Neuronal stem cell (in vitro differentiated cells): ENCODE data around the gene CLNK.

Experiments
- DNase-seq: peaks from one replicate; pipeline ENCODE4 v3.0.0-alpha.2; 2013; ENCODE audit warnings: low spot score
- H2AFZ ChIP-seq: one replicate; pipeline ENCODE4 v1.6.1; 2013; ENCODE audit warnings: mild to moderate bottlenecking, low read length, inconsistent platforms
- H2AK5ac ChIP-seq: 2 replicates; pipeline ENCODE4 v1.6.1; 2013; ENCODE audit warnings: low read depth, mild to moderate bottlenecking, inconsistent platforms, low read length, moderate library complexity, mixed read lengths
- H2BK120ac ChIP-seq: 2 replicates; pipeline ENCODE4 v1.6.1; 2013; ENCODE audit warnings: low read depth, mild to moderate bottlenecking, inconsistent platforms, low read length, moderate library complexity, mixed read lengths
- H2BK12ac ChIP-seq: one replicate; pipeline ENCODE4 v1.6.1; 2013; ENCODE audit warnings: low read length, inconsistent platforms
- H2BK15ac ChIP-seq: 2 replicates; pipeline ENCODE4 v1.6.1; 2013; ENCODE audit warnings: mild to moderate bottlenecking, low read length, inconsistent platforms, mixed read lengths
- H2BK5ac ChIP-seq: one replicate; pipeline ENCODE4 v1.6.1; 2013; ENCODE audit warnings: inconsistent platforms, mild to moderate bottlenecking, low read length, moderate library complexity
- H3K14ac ChIP-seq: one replicate; pipeline ENCODE4 v1.6.1; 2013; ENCODE audit warnings: low read length, inconsistent platforms
- H3K18ac ChIP-seq: 2 replicates; pipeline ENCODE4 v1.6.1; 2013; ENCODE audit warnings: low read length, inconsistent platforms
- H3K23ac ChIP-seq: 2 replicates; pipeline ENCODE4 v1.6.1; 2013; ENCODE audit warnings: low read depth, mild to moderate bottlenecking, mixed read lengths, low read length, inconsistent platforms; ENCODE audit not compliant: poor library complexity
- H3K27ac ChIP-seq: replicated peaks from 3 replicates; pipeline ENCODE4 v1.5.1; 2013; ENCODE audit warnings: low read length, inconsistent platforms
- H3K27me3 ChIP-seq, 3 experiments: 2 replicates each; pipeline ENCODE4 v1.6.1; 2013; ENCODE audit warnings: low read length in 3 of 3, mild to moderate bottlenecking in 2 of 3, inconsistent platforms in 1 of 3, low read depth in 1 of 3, mixed read lengths in 1 of 3, moderate library complexity in 1 of 3; ENCODE audit not compliant: control insufficient read depth in 3 of 3, insufficient read depth in 3 of 3
- H3K36me3 ChIP-seq, 2 donors: replicated peaks in 1 of 2; 2 replicates each; pipeline ENCODE4 v1.6.1; 2013; ENCODE audit warnings: low read length in 2 of 2; ENCODE audit not compliant: control insufficient read depth in 2 of 2, insufficient read depth in 2 of 2
- H3K4ac ChIP-seq: 2 replicates; pipeline ENCODE4 v1.6.1; 2013; ENCODE audit warnings: inconsistent platforms, mild to moderate bottlenecking, low read length, moderate library complexity
- H3K4me1 ChIP-seq, 2 donors: 1 replicate in 1 of 2; 2 replicates in 1 of 2; pipeline ENCODE4 v1.6.1; 2013; ENCODE audit warnings: low read length in 2 of 2, low read depth in 1 of 2; ENCODE audit not compliant: control insufficient read depth in 2 of 2, insufficient read depth in 1 of 2
- H3K4me2 ChIP-seq: one replicate; pipeline ENCODE4 v1.6.1; 2013; ENCODE audit warnings: mild to moderate bottlenecking, low read length, inconsistent platforms; ENCODE audit not compliant: insufficient read depth, poor library complexity, severe bottlenecking
- H3K4me3 ChIP-seq, 2 donors: 2 replicates each; pipeline ENCODE4 v1.5.1; 2013; ENCODE audit warnings: low read length in 2 of 2, mild to moderate bottlenecking in 2 of 2, inconsistent platforms in 1 of 2, moderate library complexity in 1 of 2
- H3K79me1 ChIP-seq: one replicate; pipeline ENCODE4 v1.6.1; 2013; ENCODE audit warnings: low read depth, mild to moderate bottlenecking, inconsistent platforms, low read length, moderate library complexity
- H3K9ac ChIP-seq: one replicate; pipeline ENCODE4 v1.6.1; 2013; ENCODE audit warnings: mild to moderate bottlenecking, low read depth, low read length, inconsistent platforms; ENCODE audit not compliant: poor library complexity
- H3K9me3 ChIP-seq, 2 donors: replicated peaks in 1 of 2; 2 replicates each; pipeline versions ENCODE3 to v1.6.1; 2013; ENCODE audit warnings: low read length in 2 of 2, mild to moderate bottlenecking in 2 of 2, inconsistent platforms in 1 of 2, low read depth in 1 of 2, mixed read lengths in 1 of 2, moderate library complexity in 1 of 2; ENCODE audit not compliant: control insufficient read depth in 2 of 2, insufficient read depth in 1 of 2
- H4K8ac ChIP-seq: one replicate; pipeline ENCODE4 v1.6.1; 2013; ENCODE audit warnings: low read depth, mild to moderate bottlenecking, inconsistent platforms, low read length, moderate library complexity
- H4K91ac ChIP-seq: one replicate; pipeline ENCODE4 v1.6.1; 2013; ENCODE audit warnings: low read length, low read depth, mild to moderate bottlenecking, inconsistent platforms; ENCODE audit not compliant: poor library complexity
- WGBS, 2 donors: extraction: QIAGEN DNeasy Blood & Tissue Kit; methylation state at CpG; one replicate each; pipeline ENCODE4 v1.1.7; 2013; ENCODE audit warnings: missing lambda C conversion rate in 2 of 2, mixed read lengths in 1 of 2; ENCODE audit not compliant: insufficient read length in 2 of 2, insufficient replicate concordance in 1 of 2; ENCODE audit errors: extremely low coverage in 2 of 2; 5-methylcytosine and 5-hydroxymethylcytosine counted together

CLNK gene

GRCh38 chr4:10459305-10459704, 225.3 kb downstream of the CLNK start:
- no peak overlapping the region for H2BK120ac ChIP-seq
- peaks cover 11% of the 10 kb centered on the region for H3K79me1 ChIP-seq
- H3K36me3 ChIP-seq = peaks cover 6 to 9% of the 10 kb centered on the region in 2 donors
- no peak overlapping the region for H3K14ac ChIP-seq
- no peak overlapping the region for H3K4ac ChIP-seq
- H3K23ac ChIP-seq = no peak overlapping the region
- H3K27ac ChIP-seq = no peak overlapping the region
- no peak overlapping the region for H2AK5ac ChIP-seq
- no peak overlapping the region for H2BK5ac ChIP-seq
- no peak for DNase-seq
- peaks cover 9 to 40% (median 31%) of the 10 kb centered on the region in 3 experiments for H3K27me3 ChIP-seq
- H3K18ac ChIP-seq = no peak overlapping the region
- no peak overlapping the region for H2BK15ac ChIP-seq
- peaks cover 0 to 15% of the 10 kb centered on the region in 2 donors for H3K4me1 ChIP-seq
- no peak overlapping the region for H2AFZ ChIP-seq
- H3K4me2 ChIP-seq = no peak overlapping the region
- peaks cover 21 to 28% of the 10 kb centered on the region in 2 donors for H3K9me3 ChIP-seq
- H3K9ac ChIP-seq = no peak overlapping the region
- no peak overlapping the region for H4K8ac ChIP-seq
- no peak overlapping the region for H4K91ac ChIP-seq
- no peak overlapping the region for H3K4me3 ChIP-seq
- WGBS, 2 donors = no CpG with 5 or more reads among the region's 8 CpGs
- no peak overlapping the region for H2BK12ac ChIP-seq

GRCh38 chr4:10458177-10458576, 226.4 kb downstream of the CLNK start:
- Histone ChIP-seq H2BK5ac (no peak overlapping the region), H3K4me3 (no peak overlapping the region), H3K9me3 (peaks cover 25 to 28% of the 10 kb centered on the region in 2 donors), H3K14ac (no peak overlapping the region), H2AK5ac (no peak overlapping the region), H3K9ac (no peak overlapping the region), H4K8ac (no peak overlapping the region), H3K18ac (no peak overlapping the region), H3K4me2 (no peak overlapping the region), H3K4me1 (peaks cover 0 to 15% of the 10 kb centered on the region in 2 donors), H3K4ac (no peak overlapping the region), H3K27me3 (peaks cover 9 to 40% (median 31%) of the 10 kb centered on the region in 3 experiments), H3K79me1 (peaks cover 11% of the 10 kb centered on the region), H3K23ac (no peak overlapping the region), H2BK12ac (no peak overlapping the region), H3K36me3 (peaks cover 10 to 21% of the 10 kb centered on the region in 2 donors), H2BK15ac (peak overlapping the region; percentile 4), H3K27ac (no peak overlapping the region), H2AFZ (no peak overlapping the region), H2BK120ac (no peak overlapping the region), H4K91ac (no peak overlapping the region)
- DNase-seq = no peak
- no CpG with 5 or more reads among the region's 13 CpGs for WGBS, 2 donors

- Histone ChIP-seq H3K4ac (no peak within 1 kb of the TSS), H3K14ac (peak within 1 kb of the TSS; percentile 14), H3K4me2 (peak within 1 kb of the TSS; percentile 62), H3K27me3 (peaks cover 9 to 34% (median 28%) of the 10 kb centered on the region in 3 experiments), H3K36me3 (peaks cover 14 to 29% of the 10 kb centered on the region in 2 donors), H2BK15ac (peak within 1 kb of the TSS; percentile 32), H3K9me3 (peaks cover 26 to 29% of the 10 kb centered on the region in 2 donors), H3K4me1 (peaks cover 0 to 15% of the 10 kb centered on the region in 2 donors), H2BK120ac (peak within 1 kb of the TSS; percentile 51), H3K79me1 (peaks cover 12% of the 10 kb centered on the region), H4K91ac (no peak within 1 kb of the TSS), H3K27ac (no peak within 1 kb of the TSS), H2AFZ (peak within 1 kb of the TSS; percentile 95), H4K8ac (no peak within 1 kb of the TSS), H2BK12ac (no peak within 1 kb of the TSS), H3K4me3 (peak within 1 kb of the TSS; percentile 60 to 89), H2AK5ac (peak within 1 kb of the TSS; percentile 61), H3K23ac (peak within 1 kb of the TSS; percentile 11), H2BK5ac (no peak within 1 kb of the TSS), H3K9ac (peak within 1 kb of the TSS; percentile 93), H3K18ac (peak within 1 kb of the TSS; percentile 93)
- WGBS, 2 donors = no CpG with 5 or more reads among the region's 60 CpGs
- DNase-seq = peak; percentile 54
Observed at GRCh38 chr4:10457255-10457801, 227.2 kb downstream of the CLNK start, which contains the start of gene ZNF518B. ZNF518B (minus strand) TSS chr4:10457426; CDS start chr4:10446328, 11,098 bp downstream.

- Histone ChIP-seq H3K27ac (no peak overlapping the region), H2BK120ac (peak overlapping the region; percentile 51), H3K36me3 (peaks cover 18 to 35% of the 10 kb centered on the region in 2 donors), H3K4ac (no peak overlapping the region), H3K9ac (peak overlapping the region; percentile 93), H2BK15ac (peak overlapping the region; percentile 32), H2BK5ac (no peak overlapping the region), H3K79me1 (peaks cover 15% of the 10 kb centered on the region), H3K4me1 (peaks cover 0 to 11% of the 10 kb centered on the region in 2 donors), H3K14ac (peak overlapping the region; percentile 14), H2AFZ (peak overlapping the region; percentile 95), H2AK5ac (peak overlapping the region; percentile 61), H3K4me3 (peak overlapping the region; percentile 60 to 89), H4K91ac (no peak overlapping the region), H3K27me3 (peaks cover 5 to 28% (median 23%) of the 10 kb centered on the region in 3 experiments), H3K4me2 (peak overlapping the region; percentile 62), H2BK12ac (no peak overlapping the region), H3K23ac (peak overlapping the region; percentile 11), H3K18ac (peak overlapping the region; percentile 93), H3K9me3 (peaks cover 24 to 29% of the 10 kb centered on the region in 2 donors), H4K8ac (no peak overlapping the region)
- no peak for DNase-seq
- WGBS, 2 donors = no CpG with 5 or more reads among the region's 96 CpGs
Observed at GRCh38 chr4:10456595-10457254, 227.8 kb downstream of the CLNK start.
